Left kidney (tissue), 2 donors: ENCODE data around the gene MRTFB. TPM values are rescaled to one million over a fixed set of nuclear protein-coding genes. Genes with fewer than 3 reads are reported as not detected.
A peak's percentile ranks its signal among the peaks of the same experiment; 100 is the strongest.

ENCODE experiments used
- DNase-seq: peaks from one replicate; pipeline ENCODE4 v3.0.0-alpha.2; 2013
- polyA plus RNA-seq: library from polyadenylated mRNA; unstranded; fragments of 120-200 nt; gene quantifications from one replicate; pipeline ENCODE4 v1.2.1, GENCODE V29; 2013; ENCODE audit not compliant: insufficient read length

MRTFB gene
- polyA plus RNA-seq, 1 donor, result 47.4 TPM

- DNase-seq, result no peak
Measured at GRCh38 chr16:14284930-14285512, 213.9 kb downstream of the MRTFB start.

GRCh38 chr16:14285513-14286367, 214.6 kb downstream of the MRTFB start:
- DNase-seq, result peak; percentile 91

- DNase-seq, result no peak
Measured at GRCh38 chr16:14286368-14287230, 215.5 kb downstream of the MRTFB start.

GRCh38 chr16:14289692-14290340, 218.7 kb downstream of the MRTFB start:
- DNase-seq, result no peak

- DNase-seq, result no peak
Measured at GRCh38 chr16:14291286-14291685, 220.2 kb downstream of the MRTFB start.

GRCh38 chr16:14292051-14292825, 221.1 kb downstream of the MRTFB start:
- no peak for DNase-seq

- no peak for DNase-seq
Measured at GRCh38 chr16:14296663-14297062, 225.5 kb downstream of the MRTFB start.

GRCh38 chr16:14298374-14299122, 227.4 kb downstream of the MRTFB start:
- no peak for DNase-seq

- no peak for DNase-seq
Measured at GRCh38 chr16:14300705-14301168, 229.6 kb downstream of the MRTFB start.

- DNase-seq, result no peak
Measured at GRCh38 chr16:14301169-14302030, 230.3 kb downstream of the MRTFB start.

GRCh38 chr16:14302031-14302398, 230.9 kb downstream of the MRTFB start:
- no peak for DNase-seq

GRCh38 chr16:14302399-14303181, 231.5 kb downstream of the MRTFB start:
- no peak for DNase-seq

GRCh38 chr16:14303182-14303618, 232.1 kb downstream of the MRTFB start:
- no peak for DNase-seq

- no peak for DNase-seq
Measured at GRCh38 chr16:14303639-14304394, 232.7 kb downstream of the MRTFB start.

- no peak for DNase-seq
Measured at GRCh38 chr16:14304891-14305460, 233.9 kb downstream of the MRTFB start.

GRCh38 chr16:14306485-14307058, 235.5 kb downstream of the MRTFB start:
- DNase-seq, result no peak

- DNase-seq, result no peak
Measured at GRCh38 chr16:14307059-14307526, 236.0 kb downstream of the MRTFB start.
